NT2/D1 (cell line): ENCODE results near the gene PAPLN.

Experiments
- DNase-seq: peaks from one replicate; pipeline ENCODE4 v3.0.0-alpha.2; 2011; ENCODE audit warnings: low read depth, low spot score
- H3K27me3 ChIP-seq: 2 replicates; pipeline ENCODE4 v1.6.0; 2011; ENCODE audit warnings: mild to moderate bottlenecking; ENCODE audit not compliant: insufficient read length, insufficient read depth
- H3K36me3 ChIP-seq: 2 replicates; pipeline ENCODE4 v1.6.1; 2011; ENCODE audit warnings: mild to moderate bottlenecking, low read length, mixed read lengths; ENCODE audit not compliant: insufficient read depth, insufficient read length
- H3K4me1 ChIP-seq: 2 replicates; pipeline ENCODE4 v1.5.1; 2011; ENCODE audit not compliant: insufficient read depth, insufficient read length
- H3K4me3 ChIP-seq: 2 replicates; pipeline ENCODE4 v1.5.1; 2011; ENCODE audit warnings: low read depth; ENCODE audit not compliant: insufficient read length
- H3K9ac ChIP-seq: 2 replicates; pipeline ENCODE4 v1.6.0; 2011; ENCODE audit warnings: low read depth; ENCODE audit not compliant: insufficient read length
- H3K9me3 ChIP-seq: 2 replicates; pipeline ENCODE4 v1.5.1; 2011; ENCODE audit warnings: mild to moderate bottlenecking, low read length; ENCODE audit not compliant: insufficient read depth
- SUZ12 ChIP-seq: IDR thresholded peaks from 2 replicates; pipeline ENCODE4 v1.6.1; 2011; ENCODE audit not compliant: insufficient read length, insufficient read depth; ENCODE audit errors: extremely low read depth
- YY1 ChIP-seq: IDR thresholded peaks from 2 replicates; pipeline ENCODE4 v1.6.1; 2011; ENCODE audit not compliant: insufficient read length, insufficient read depth
- ZNF274 ChIP-seq: IDR thresholded peaks from 2 replicates; pipeline ENCODE4 v1.6.1; 2011; ENCODE audit warnings: mild to moderate bottlenecking, low read depth, low read length

Gene PAPLN

DNA sequence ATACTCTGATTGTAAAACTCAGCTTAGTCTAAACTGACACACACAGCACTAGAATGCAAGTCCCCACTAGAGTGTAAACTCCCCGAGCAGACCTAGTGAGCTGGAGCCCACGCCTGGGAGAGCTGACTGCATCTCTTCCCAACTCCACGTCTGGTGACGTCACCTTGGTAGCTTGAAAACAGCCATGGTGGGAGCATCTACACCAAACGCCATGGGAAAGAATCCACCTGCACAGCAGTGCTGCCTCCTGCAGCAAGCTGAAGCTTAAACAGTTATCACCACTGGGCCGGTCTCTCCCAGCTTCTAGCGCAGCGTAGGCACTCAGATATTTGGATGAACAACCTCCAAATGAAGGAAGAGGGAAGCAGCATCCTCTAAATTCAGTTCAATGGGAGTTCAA is 4.3 kb upstream of the PAPLN start:
- Histone ChIP-seq H3K36me3 (no peaks in the 10 kb centered on the region), H3K9me3 (no peaks in the 10 kb centered on the region), H3K27me3 (peaks cover 34% of the 10 kb centered on the region), H3K4me1 (peaks cover 18% of the 10 kb centered on the region), H3K4me3 (no peak overlapping the region), H3K9ac (no peak overlapping the region)
- TF ChIP-seq YY1 (no peak), ZNF274 (no peak), SUZ12 (no peak)
- no peak for DNase-seq

DNA sequence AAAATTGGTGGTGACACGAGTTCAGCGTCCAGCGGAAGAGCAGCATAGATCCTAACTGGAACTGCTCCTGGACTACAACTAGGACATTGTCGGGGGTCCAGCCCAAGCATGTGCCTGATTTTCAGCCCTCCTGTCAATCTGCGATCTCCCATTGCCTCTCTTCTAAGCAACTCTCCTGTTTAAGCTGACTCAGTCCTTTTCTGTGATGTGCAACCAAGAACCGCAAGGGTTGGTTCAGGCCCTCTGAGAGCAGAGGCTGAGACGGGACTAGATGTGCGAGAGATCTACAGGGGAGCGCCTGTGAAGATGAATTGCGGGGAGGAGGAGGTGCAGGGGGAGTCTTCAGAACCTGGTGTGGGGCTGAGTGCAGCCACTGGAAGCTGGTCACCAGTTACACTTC is 3.7 kb upstream of the PAPLN start:
- TF ChIP-seq ZNF274 (no peak), SUZ12 (no peak), YY1 (no peak)
- H3K4me1 ChIP-seq, result peaks cover 21% of the 10 kb centered on the region
- H3K9me3 ChIP-seq, result no peaks in the 10 kb centered on the region
- H3K36me3 ChIP-seq, result no peaks in the 10 kb centered on the region
- no peak for DNase-seq
- no peak overlapping the region for H3K4me3 ChIP-seq
- no peak overlapping the region for H3K9ac ChIP-seq
- peaks cover 39% of the 10 kb centered on the region for H3K27me3 ChIP-seq

DNA sequence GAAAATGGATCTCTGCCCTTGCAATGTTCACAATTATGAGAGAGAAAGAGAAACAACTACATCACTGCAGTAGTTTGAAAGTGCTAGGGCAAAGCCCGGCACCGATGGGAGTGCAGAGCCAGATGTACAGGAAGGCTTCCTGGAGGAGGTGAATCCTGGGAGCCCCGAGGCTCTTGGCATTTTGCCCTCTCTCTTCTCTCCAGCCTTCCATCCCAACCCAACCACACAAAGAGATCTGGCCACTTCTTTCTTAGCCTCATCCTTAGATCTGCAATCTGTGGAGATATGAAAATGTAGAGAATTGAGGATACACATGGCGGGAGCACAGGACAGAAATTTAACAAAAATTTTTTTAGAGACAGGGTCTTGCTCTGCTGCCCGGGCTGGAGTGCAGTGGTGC is 3.3 kb upstream of the PAPLN start:
- Histone ChIP-seq H3K4me1 (peaks cover 26% of the 10 kb centered on the region), H3K27me3 (peaks cover 44% of the 10 kb centered on the region), H3K4me3 (no peak overlapping the region), H3K9me3 (no peaks in the 10 kb centered on the region), H3K9ac (no peak overlapping the region), H3K36me3 (no peaks in the 10 kb centered on the region)
- TF ChIP-seq ZNF274 (no peak), YY1 (no peak), SUZ12 (no peak)
- DNase-seq, result no peak

DNA sequence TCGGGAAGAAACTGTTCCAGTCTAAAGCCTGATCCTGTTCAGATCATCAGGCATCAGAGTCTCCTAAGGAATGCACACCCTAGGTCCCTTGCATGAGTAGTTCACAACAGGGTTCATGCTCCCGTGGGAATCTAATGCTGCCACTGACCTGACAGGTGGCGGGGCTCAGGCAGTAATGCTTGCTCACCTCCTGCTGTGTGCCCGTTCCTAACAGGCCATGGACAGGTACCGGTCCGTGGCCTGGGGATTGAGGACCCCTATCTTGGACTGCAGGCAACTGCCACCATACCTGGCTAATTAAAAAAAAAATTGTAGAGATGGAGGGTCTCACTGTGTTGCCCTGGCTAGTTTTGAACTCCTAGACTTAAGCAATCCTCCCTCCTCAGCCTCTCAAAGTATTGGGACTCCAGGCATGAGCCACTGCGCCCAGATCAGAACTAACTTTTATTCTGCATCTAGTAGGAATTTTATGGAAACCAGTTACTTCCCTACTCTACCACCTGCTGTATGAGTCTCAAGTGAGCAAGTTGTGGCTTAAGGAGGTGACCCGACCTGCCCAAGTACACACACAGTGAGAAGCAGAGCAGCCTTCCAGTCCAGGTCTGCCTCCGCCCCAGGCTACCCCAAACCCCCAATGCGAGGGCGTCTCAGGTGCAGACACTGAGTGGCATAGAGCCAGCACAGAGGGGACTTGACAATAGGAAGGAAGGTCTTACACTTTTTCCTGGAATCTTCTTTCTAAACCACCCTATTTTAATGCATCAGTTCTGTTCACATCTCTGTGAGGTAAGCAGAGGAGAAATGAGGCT is 2.5 kb upstream of the PAPLN start:
- no peak overlapping the region for H3K4me3 ChIP-seq
- H3K36me3 ChIP-seq, result no peaks in the 10 kb centered on the region
- DNase-seq, result no peak
- peaks cover 26% of the 10 kb centered on the region for H3K4me1 ChIP-seq
- H3K9me3 ChIP-seq, result no peaks in the 10 kb centered on the region
- H3K9ac ChIP-seq, result peak overlapping the region; percentile 42
- TF ChIP-seq YY1 (no peak), ZNF274 (no peak), SUZ12 (no peak)
- peaks cover 52% of the 10 kb centered on the region for H3K27me3 ChIP-seq

DNA sequence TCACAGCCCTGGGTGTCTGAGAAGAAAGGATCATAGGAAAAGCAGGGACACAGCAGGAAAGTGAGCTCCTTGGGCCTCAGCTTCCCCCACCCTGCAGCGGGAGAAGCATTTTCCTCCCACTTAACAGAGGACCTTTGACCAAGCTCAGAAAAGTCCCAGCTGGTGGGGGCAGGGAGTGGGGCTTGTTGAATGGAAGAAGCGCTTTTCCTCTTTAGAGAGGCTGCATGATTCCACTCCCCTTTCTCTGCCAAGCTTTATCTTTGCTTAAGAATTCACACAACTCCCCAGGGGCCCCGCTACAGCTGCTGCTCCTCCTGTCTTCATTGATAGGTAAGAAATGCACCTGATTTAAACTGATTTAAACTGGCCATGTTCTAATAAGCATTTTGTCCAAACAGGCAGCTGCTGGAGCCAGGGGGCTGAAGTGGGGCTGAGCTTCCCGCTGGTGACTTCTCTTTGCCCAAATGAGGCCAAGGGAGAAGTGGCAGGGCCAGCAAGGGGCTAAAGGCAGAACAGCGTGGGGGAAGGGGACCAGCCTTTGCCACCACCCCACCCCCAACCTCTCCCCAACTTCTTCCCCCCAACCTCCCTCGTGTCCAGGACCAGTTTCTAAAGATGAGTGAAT is 1.7 kb upstream of the PAPLN start:
- TF ChIP-seq SUZ12 (no peak), YY1 (no peak), ZNF274 (no peak)
- DNase-seq, result no peak
- no peaks in the 10 kb centered on the region for H3K9me3 ChIP-seq
- H3K9ac ChIP-seq, result peak overlapping the region; percentile 42
- H3K4me1 ChIP-seq, result peaks cover 26% of the 10 kb centered on the region
- H3K4me3 ChIP-seq, result no peak overlapping the region
- peaks cover 59% of the 10 kb centered on the region for H3K27me3 ChIP-seq
- no peaks in the 10 kb centered on the region for H3K36me3 ChIP-seq

DNA sequence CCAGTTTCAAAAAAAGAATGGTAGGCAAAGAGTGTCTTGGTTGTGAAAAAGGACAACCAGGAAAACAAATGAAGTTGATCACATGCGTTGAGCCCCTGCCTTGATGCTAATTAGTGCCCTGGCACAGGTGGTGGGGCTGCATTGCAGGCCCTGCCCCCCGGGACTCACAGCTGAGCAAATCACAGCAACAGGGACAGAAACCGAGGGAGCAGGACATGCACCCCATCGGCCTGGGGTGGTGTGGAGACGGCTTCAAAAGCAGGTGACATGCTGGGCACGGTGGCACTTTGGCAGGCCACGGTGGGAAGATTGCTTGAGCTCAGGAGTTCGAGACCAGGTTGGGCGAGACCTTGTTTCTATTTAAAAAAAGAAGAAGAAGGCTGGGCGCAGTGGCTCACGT is 1.1 kb upstream of the PAPLN start:
- Histone ChIP-seq H3K36me3 (no peaks in the 10 kb centered on the region), H3K4me1 (peaks cover 29% of the 10 kb centered on the region), H3K9ac (no peak overlapping the region), H3K4me3 (no peak overlapping the region), H3K27me3 (peaks cover 63% of the 10 kb centered on the region), H3K9me3 (no peaks in the 10 kb centered on the region)
- no peak for DNase-seq
- TF ChIP-seq YY1 (no peak), SUZ12 (no peak), ZNF274 (no peak)

DNA sequence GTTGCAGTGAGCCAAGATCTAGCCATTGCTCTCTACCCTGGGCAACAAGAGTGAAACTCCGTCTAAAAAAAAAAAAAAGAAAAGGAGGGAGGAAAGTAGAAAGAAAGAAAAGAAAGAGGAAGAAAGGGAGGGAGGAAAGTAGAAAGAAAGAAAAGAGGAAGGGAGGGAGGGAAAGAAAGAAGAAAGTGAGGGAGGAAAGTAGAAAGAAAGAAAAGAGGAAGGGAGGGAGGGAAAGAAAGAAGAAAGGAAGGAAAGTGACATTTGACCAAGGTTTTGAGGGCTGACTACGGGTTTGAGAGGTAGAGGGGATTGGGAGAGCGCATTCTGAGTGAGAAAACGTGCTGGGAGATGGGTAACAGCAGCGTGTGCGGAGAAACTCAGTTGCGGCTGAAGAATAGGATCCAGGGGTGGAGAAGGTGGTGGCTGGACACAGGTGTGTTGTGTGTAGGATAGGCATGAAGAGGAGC is 521 bp upstream of the PAPLN start:
- no peak overlapping the region for H3K4me3 ChIP-seq
- TF ChIP-seq SUZ12 (no peak), ZNF274 (no peak), YY1 (no peak)
- no peak for DNase-seq
- H3K27me3 ChIP-seq, result peaks cover 63% of the 10 kb centered on the region
- H3K4me1 ChIP-seq, result peaks cover 30% of the 10 kb centered on the region
- no peak overlapping the region for H3K9ac ChIP-seq
- H3K9me3 ChIP-seq, result no peaks in the 10 kb centered on the region
- H3K36me3 ChIP-seq, result no peaks in the 10 kb centered on the region
